ENCODE data around the gene PRICKLE1.

PRICKLE1 gene

DNA sequence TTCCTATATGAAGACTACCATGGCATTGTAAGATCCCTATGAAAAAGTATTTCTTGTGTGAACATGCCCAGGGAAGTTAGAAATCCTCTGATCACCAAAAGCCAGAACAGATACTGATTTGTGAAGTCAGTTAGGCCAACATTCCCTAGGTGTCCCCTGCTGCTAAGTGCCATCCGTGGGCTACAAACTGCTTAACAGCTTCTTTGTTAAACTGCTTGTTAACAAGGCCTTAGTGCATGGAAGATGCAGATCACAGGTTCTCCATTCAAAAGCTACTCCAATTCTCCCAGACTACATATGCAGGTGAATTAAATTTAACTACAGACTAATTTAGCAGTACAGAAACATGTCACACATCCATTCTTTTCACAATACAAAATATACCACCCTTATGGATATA is 108.2 kb downstream of the PRICKLE1 start:
- CTCF ChIA-PET: interaction anchor here (1.1 to 3.5 kb wide), 2 partner anchors 88 to 352 kb away, joined by 3 to 14 read pairs; no protein-coding TSS in a partner anchor
- POLR2A ChIA-PET (ENCODE audit: low non-redundant PET): no interaction called here
- no peak overlapping the region for H3K27ac ChIP-seq
- TF ChIP-seq, protein P1, sequence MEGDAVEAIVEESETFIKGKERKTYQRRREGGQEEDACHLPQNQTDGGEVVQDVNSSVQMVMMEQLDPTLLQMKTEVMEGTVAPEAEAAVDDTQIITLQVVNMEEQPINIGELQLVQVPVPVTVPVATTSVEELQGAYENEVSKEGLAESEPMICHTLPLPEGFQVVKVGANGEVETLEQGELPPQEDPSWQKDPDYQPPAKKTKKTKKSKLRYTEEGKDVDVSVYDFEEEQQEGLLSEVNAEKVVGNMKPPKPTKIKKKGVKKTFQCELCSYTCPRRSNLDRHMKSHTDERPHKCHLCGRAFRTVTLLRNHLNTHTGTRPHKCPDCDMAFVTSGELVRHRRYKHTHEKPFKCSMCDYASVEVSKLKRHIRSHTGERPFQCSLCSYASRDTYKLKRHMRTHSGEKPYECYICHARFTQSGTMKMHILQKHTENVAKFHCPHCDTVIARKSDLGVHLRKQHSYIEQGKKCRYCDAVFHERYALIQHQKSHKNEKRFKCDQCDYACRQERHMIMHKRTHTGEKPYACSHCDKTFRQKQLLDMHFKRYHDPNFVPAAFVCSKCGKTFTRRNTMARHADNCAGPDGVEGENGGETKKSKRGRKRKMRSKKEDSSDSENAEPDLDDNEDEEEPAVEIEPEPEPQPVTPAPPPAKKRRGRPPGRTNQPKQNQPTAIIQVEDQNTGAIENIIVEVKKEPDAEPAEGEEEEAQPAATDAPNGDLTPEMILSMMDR (conservative IDR thresholded peaks at IDR 0.05; ENCODE audit: low read depth): no peak
- no peak for DNase-seq (ENCODE audit: low spot score)

DNA sequence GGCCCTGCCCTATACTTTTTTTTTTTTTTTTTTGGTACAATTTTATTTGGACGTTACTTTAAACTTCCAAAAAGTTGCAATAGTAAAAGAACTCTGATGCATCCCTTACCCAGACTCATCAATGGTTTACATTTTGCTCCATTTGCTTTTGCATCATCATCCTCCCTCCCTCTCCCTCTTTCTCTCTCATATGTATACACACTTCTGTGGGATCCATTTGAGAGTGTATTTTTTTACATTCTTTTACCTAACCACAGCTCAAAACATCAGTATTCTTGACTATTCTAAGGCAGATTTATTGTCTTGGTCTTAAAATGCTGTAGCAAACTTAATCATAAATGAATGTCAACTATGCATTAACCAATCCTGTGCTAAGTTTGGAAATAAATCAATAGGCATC is 111.6 kb downstream of the PRICKLE1 start:
- ChIA-PET CTCF (interaction anchor here (0.6 to 0.7 kb wide), 2 partner anchors 25 to 92 kb away, joined by 4 to 5 read pairs; no protein-coding TSS in a partner anchor), POLR2A (ENCODE audit: low non-redundant PET) (no interaction called here)
- no peak for DNase-seq (ENCODE audit: low spot score)
- TF ChIP-seq, protein P1 (conservative IDR thresholded peaks at IDR 0.05; ENCODE audit: low read depth): no peak
- H3K27ac ChIP-seq: no peak overlapping the region

DNA sequence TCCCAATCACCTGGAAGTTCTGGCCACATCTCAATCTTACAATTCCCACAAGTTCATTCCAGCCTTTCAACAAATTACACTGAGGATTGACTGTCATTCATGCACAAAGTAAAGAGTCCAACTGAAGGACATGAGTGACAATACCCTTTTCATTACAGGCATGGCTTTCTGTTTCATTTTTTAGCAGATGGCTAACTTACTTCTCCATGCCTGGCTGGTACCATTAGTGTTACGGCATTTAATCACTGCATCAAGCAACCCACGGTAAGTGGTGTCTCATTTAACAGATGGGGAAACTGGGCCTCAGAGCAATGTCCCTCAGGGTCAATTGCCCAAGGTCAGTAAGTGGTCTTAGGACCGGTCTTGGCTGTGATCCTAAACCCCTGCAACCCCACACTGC is 114.4 kb downstream of the PRICKLE1 start:
- H3K27ac ChIP-seq: no peak overlapping the region
- ChIA-PET POLR2A (ENCODE audit: low non-redundant PET) (no interaction called here), CTCF (no interaction called here)
- DNase-seq (ENCODE audit: low spot score): no peak
- TF ChIP-seq, protein P1 (conservative IDR thresholded peaks at IDR 0.05; ENCODE audit: low read depth): no peak

DNA sequence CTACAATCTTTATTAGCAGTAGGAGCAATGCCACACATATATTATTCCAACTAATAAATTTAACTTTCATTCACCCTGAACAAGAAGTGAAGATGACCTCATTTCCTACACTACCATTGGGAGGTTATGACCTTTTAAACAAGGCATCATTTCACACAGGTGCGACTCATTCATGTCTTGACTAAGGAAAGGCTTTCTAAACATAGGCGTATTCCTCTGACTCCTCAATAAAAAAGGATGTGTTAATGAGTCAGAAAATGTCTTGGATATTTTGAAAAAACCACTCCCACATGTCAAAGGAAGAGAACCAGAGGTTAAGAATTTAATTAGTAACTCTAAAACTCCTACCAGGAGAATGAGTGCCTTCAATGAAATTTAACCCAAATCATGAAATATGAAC is 115.2 kb downstream of the PRICKLE1 start:
- ChIA-PET POLR2A (ENCODE audit: low non-redundant PET) (no interaction called here), CTCF (no interaction called here)
- TF ChIP-seq, protein P1 (conservative IDR thresholded peaks at IDR 0.05; ENCODE audit: low read depth): no peak
- DNase-seq (ENCODE audit: low spot score): peak; percentile 93
- H3K27ac ChIP-seq: no peak overlapping the region; the same call in 1 of the 2 replicates

DNA sequence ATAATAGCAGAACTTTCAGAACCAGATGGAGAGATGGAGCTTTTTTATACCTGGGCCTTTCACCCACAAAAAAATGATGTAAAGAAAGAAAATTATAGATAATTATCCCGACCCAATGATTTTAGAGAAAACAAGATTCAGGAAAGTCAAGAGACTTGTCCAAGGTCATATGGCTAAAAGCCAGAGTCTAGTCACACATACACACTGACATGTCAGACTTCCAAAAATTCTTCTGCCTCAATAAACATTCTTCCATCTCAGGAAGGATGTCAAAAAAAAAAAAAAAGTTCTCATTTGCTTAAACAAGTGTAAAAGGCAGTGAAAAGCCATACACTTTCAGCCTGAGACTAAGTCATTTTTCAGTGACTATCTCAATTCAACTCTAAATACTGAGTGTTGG is 116.0 kb downstream of the PRICKLE1 start:
- POLR2A ChIA-PET (ENCODE audit: low non-redundant PET): no interaction called here
- CTCF ChIA-PET: interaction anchor here (0.7 kb wide), 1 partner anchor 958 kb away, joined by 5 read pairs; no protein-coding TSS in a partner anchor
- DNase-seq (ENCODE audit: low spot score): no peak
- no peak overlapping the region for H3K27ac ChIP-seq
- TF ChIP-seq, protein P1 (conservative IDR thresholded peaks at IDR 0.05; ENCODE audit: low read depth): no peak

DNA sequence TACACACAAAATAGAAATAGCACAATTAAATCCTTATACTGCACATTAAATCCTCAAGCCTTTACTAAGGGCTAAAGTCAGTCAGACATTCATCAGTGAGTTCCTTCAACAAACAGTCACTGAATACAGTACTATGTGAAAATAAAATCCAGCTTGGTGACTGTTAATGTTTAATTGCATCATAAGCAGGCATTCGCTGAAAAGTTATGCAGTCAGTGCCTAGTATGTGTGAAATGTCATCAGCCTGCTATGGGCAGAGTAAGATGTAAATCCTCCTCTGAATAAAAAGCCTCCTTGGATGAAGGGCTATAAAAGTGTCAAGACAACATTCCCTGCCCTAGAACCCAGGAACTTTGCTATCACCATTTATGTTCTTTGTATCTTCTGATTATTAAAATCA is 116.4 kb downstream of the PRICKLE1 start:
- TF ChIP-seq, protein P1 (conservative IDR thresholded peaks at IDR 0.05; ENCODE audit: low read depth): no peak
- no peak overlapping the region for H3K27ac ChIP-seq
- POLR2A ChIA-PET (ENCODE audit: low non-redundant PET): no interaction called here
- CTCF ChIA-PET: interaction anchor here (0.7 kb wide), 1 partner anchor 957 kb away, joined by 5 read pairs; no protein-coding TSS in a partner anchor
- DNase-seq (ENCODE audit: low spot score): no peak

Measured in RWPE1 (cell line).